NCI-H2196 treated with DMSO at 0.1 percent for 48 hours (cell line): ENCODE data around the gene PJVK.

ENCODE experiments used
- DNase-seq: peaks from one replicate; lab custom pipeline; 2025; ENCODE audit not compliant: unreplicated experiment; lab: John Stamatoyannopoulos, UW

The PJVK gene

DNA sequence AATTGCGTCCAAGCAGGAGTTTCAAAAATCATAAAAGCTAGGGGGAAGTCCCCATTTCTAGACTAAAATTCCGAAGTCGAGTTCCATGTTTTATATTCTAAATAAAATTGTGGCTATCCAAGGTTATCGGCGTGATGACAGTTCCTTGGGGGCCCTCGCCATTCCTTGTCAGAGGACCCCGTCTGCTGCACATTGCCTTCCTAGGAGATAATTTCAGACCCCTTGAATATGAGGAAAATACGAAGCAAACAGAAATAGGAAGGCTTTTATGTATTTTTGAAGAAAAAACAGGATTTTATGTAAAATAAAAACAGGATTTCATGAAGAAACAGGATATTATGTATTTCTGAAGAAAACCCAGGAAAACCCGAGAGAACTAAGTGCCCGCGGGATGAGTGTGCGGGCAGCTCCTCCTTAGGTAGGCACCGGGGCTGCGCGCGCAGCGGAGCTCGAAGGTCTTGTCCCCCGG, 28.6 kb downstream of the PJVK start:
- no peak for DNase-seq

DNA sequence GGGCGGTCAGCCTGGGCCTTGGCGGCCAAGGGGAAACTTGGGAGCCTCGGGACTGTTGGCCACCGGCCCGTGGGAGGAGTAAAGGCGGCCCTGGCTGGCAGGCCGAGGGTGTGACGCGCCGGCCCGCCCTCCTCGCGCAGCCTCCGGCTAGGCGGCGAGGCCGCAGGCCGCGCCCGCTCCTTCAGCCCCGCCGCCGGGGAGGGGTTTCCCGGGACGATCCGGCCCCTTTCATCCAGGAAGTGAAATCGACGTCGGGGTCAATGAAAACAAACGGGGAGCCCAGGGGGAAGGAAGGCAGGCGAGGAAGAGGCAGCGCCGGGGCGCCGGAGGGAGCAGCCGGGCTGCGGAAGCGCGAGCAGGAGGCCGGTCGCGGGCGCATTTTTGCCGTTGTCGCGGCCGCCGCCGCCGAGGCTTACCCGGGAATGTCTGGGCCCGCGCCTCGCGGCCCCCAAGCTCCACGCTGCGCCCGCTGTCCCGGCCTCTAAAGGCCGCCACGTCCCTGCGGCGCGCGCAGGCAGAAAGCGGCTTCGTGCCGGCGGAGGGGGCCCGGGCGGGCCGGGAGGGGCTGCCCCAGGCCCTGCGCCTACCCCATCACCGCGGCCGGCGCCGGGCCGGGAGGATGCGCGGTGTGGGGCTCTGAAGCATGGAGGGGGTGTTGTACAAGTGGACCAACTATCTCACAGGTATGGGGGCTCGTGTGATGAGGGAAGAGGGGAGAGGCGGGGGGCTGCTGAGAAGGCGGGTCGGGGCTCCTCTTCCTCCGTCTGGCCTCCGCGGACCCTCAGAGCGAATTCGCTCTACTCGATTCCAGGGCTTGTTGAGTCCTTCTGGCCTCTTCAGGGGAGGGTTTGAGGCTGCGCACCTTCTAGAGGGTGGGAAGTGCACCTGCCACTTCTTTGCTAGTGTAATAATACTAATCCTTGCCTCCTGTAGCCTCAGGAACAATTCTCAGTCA, 29.3 kb downstream of the PJVK start, which contains the start of gene PLEKHA3:
Gene PLEKHA3, plus strand, starts transcription at position 231 of the 955 bp plus-strand sequence. Its CDS starts 413 bp downstream, at position 644.
- peak; percentile 92 for DNase-seq

DNA sequence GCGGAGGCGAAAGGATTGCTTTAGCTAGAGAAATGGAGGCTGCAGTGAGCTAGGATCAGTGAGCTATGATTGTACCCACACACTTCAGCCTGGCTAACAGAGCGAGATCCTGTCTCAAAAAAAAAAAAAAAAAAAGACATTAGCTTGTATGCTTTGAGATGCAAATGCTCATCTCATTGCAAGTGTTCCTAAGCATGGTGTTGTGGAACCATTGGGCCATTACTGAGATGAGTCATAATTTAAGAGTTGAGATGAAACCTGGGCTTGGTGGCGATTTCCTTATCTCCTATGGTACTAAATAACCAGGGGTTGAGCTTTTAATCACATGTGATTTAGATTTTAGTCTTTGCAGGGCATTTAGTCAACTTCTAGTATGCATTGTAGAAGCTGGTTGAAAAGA, 31.3 kb downstream of the PJVK start:
- DNase-seq = no peak

DNA sequence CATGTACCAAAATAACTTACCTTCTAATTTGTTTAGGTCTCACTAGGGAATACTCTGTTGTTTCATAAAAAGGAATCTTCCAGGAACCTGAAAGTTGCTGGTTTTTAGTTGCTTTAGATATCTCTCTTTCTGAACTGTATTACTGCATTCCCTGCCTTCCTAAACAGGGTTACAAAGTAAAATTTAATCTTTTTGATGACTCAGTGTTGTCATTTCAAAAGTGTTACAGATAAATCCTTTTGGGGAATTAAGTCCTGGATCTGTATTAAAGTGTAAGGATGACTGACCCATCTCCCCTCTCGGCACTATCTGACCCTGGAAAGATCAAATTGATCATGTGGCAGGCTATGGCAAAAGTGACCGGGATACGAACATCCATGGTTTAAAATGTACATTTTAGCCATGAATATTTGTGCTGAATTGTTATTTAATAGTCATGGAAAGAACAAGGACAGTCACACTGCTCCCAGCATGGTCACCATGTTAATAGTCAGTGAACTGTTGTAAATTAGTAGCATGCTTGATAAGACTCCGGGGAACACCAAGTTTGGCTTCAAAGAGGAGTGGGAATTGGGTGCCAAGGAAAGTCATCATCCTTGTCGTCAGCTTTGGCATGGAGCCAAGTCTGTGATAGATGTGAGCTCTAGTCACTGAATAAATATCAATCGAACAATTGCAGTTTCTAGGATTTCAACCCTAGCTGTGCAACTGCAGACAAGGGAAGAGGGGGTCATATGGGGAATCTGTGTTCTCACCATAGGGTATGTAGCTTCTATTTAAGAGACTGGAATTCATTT, 33.3 kb downstream of the PJVK start:
- DNase-seq = peak; percentile 29

DNA sequence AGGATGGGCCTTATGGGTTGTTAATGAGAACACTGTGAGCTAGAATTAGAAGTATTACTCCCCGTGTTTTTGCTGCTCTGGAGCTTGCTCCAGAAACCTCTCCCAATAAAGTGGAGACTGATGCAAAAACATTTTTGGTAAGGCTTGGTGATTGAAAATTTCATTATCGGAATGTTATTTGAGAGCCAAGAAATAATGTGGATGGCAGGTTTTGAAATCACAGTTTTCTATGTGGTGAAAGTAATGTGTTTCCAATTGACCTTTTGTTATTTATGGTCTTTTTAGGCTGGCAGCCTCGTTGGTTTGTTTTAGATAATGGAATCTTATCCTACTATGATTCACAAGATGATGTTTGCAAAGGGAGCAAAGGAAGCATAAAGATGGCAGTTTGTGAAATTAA, 34.2 kb downstream of the PJVK start:
- no peak for DNase-seq

DNA sequence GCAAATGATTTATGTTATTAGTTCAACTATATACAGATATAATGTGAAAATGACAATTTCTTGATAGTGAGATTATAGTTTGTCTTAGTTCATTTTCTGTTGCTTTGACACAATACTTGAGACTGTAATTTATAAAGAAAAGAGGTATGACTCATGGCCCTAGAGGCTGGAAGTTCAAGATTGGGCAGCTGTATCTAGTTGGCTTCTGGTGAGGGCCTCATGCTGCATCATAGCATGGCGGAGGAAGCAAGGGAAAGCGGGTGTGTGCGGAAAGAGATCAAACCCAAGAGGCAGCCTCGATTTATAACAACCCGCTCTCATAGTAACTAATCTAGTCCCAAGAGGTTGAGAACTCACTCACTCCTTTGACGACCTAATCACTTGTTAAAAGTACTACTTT, 40.4 kb downstream of the PJVK start:
- DNase-seq = no peak

DNA sequence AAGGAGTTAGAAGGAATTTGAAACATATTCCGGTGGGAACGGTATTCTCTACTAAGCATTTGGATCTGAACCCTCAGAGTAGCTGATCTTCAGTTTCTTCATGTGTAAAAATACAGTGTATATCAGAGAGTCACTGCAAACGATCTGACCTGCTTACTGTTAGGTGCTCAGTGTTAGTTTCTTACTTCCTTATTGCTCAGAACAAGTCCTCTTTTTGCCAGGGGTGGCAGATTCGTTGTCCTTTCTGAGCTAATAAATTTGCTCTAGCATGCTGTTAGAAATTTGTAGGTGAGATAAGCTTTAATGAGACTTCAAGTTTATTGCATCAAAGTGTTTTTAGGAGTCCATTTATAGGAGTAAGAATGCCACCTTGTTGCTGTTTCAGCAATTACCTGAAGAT, 44.9 kb downstream of the PJVK start:
- DNase-seq = no peak

DNA sequence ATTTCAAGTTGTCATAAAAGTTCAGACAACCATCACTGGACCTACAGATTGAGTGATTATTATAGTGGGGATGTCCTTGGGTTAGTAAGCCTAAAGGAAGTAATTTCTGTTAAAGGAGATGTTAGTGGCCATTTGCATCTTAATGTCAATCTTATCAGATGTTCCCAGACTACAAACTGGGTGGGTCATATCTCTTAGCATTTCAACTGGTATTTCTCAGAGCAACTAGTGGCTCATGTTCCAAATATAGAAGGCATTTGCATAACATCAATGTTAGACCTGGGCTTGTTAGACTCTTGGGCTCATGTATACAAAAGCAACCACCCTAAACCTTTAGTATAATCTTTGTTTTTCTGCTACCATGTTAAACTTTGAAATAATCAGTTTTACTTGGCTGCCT, 47.0 kb downstream of the PJVK start:
- no peak for DNase-seq

DNA sequence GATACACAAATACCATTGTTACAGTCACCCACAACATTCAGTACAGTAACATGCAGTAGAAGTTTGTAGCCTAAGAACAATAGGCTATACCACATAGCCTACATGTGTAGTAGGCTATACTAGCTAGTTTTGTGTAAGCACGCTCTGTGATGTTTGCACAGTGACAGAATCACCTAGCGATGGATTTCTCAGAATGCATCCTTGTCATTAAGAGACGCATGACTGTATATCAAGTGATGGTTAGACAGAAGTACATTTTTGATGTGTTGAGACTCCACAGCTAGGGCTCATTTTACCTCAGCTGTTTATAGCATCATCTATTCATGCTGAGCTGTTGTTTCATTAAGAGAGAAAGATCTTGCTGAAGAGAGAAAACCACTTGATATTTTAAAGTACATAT, 48.5 kb downstream of the PJVK start:
- no peak for DNase-seq

DNA sequence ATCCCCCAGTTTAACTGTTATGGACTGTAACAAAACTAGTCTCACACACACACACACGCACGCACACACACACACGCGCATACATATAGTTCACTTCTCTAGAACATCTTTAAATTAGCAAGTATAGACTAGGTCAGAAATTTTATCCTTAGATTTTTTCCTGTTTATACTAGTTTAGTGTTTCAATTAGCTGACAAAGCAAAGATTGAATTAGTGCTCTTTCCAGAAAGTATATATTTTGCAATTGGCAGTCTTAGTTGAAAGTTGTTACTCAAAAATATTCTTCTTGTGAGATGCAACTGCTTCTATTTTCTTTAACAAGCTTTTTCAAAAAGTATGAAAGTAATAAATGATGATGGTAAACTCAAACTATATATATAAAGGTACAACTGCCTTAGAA, 51.6 kb downstream of the PJVK start:
- no peak for DNase-seq

DNA sequence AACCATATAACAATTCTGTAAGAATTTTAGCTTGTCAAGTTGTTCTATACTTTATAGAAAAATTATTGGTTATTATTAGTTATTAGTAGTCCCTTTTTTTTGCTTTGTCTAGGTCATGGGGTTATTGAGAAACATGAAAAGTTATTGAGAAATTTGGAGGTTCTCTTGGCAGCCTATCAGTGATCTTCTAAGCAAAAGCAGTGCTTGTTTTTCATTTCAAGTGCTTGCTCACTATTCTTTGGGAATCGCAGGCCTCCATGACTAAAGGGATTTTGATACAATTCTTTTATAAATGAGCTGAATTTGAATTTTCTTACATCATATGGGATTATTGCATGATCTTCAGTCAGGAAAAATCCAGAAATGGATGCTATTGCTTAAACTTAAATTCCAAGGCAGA, 54.9 kb downstream of the PJVK start:
- DNase-seq = no peak

DNA sequence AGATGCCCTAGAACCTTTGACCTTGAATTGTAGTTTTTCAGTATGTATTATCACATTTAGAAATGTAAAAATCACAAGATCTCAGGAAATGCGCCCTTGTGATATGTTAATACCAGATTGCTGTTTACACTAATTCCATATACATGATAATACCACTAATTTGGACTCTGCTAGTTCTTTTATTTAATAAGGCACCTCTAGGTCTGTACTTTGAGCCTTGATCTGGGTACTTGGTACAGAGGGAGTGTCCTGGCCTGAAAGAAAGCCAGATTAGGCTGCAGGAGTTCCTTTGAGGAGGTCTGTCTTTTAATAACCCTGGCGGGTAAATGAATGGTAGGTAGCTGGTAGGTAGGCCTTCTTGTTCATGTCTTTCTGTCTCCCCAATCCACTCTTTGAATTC, 55.3 kb downstream of the PJVK start:
- no peak for DNase-seq

DNA sequence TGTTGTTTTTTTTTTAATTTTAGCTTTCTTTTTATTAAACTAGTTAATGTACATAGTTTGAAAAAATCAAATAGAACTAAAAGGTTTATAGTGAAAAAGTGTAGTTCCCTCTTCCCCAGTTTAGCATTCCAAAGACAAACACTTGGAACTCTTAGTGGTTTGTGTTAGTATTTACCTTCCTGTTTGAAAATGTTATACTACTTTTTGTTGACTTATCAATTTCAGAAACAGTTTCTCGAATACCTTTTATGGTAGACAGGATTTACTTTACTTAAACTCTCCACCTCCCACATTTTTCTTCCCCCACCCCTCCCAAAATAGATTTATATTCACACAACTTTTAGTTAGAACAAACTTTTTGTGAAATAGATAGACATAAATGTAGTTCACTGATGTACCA, 55.8 kb downstream of the PJVK start:
- DNase-seq = no peak

DNA sequence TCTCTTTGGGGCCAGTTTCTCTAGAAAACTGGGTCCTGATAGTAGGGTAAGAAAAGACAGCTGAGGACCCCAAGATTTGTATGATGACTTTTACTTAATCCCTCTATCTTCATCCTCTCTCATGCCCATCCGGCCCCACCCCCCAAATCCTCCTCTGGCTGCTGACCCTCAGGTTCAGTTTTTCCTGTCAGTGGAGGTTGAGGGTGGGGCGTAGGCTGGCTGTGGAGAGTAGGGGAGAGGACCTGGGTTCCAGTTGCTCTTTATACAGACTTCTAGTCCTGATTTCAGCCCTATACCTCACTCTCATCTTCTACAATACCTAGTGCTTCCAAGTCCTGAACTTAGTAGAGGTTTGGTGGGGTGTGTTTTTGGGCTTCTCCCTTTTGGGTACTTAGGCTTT, 57.5 kb downstream of the PJVK start:
- DNase-seq = no peak

DNA sequence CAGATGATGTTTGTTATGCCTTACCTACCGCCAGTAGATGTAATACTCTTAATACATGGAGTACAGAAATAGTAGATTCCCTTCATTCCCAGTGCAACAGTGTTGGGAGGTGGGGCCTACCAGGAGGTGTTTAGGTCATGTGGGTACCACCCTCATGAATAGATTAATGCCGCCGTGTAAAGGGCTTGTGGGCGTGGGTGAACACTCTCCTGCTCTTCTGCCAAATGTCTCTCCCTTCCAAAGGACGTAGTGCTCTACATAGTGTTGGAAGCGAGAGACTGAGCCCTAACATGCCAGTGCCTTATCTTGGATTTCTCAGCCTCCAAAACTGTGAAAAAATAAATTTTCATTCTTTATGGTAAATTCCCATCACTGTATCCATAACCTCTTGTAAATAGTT, 59.2 kb downstream of the PJVK start:
- no peak for DNase-seq
